ENCODE measurements around the gene PREP. TPM values are rescaled to one million over a fixed set of nuclear protein-coding genes. Genes with fewer than 3 reads are reported as not detected.

Gene PREP
- total RNA-seq, 1 experiment from 2014 or later: 34.1 TPM

GRCh38 chr6:105310947-105311346, 91.9 kb downstream of the PREP start:
- intact Hi-C loops (cut with micrococcal nuclease; ENCODE audit: unreplicated experiment): no loop called here
- no peaks in the 10 kb centered on the region for H3K36me3 ChIP-seq (ENCODE audit: insufficient read depth, low read length, poor library complexity, severe bottlenecking)
- no peak overlapping the region for H3K27ac ChIP-seq (ENCODE audit: low read depth, low read length, poor library complexity, severe bottlenecking)
- CTCF ChIA-PET: no interaction called here
- TF ChIP-seq CTCF (conservative IDR thresholded peaks at IDR 0.05; ENCODE audit: low read depth, low read length): no peak
- no peak for TF ChIP-seq EZH2 (IDR thresholded peaks at IDR 0.05; ENCODE audit: borderline replicate concordance, low read depth, low read length, poor library complexity, severe bottlenecking)
- no peak overlapping the region for H3K4me3 ChIP-seq (ENCODE audit: low read depth, low read length, poor library complexity, severe bottlenecking)
- POLR2A ChIA-PET (ENCODE audit: low non-redundant PET): no interaction called here
- BruUV-seq (replicated peaks): no TSS peak
- no peaks in the 10 kb centered on the region for H3K4me1 ChIP-seq (ENCODE audit: insufficient read depth, low read length, poor library complexity, severe bottlenecking)
- DNase-seq (ENCODE audit: low spot score): no peak
- H3K9me3 ChIP-seq (ENCODE audit: low read depth, low read length, poor library complexity, severe bottlenecking): no peaks in the 10 kb centered on the region
- no peaks in the 10 kb centered on the region for H3K27me3 ChIP-seq (replicated peaks; ENCODE audit: insufficient read depth, low read depth, low read length, poor library complexity)

DNA sequence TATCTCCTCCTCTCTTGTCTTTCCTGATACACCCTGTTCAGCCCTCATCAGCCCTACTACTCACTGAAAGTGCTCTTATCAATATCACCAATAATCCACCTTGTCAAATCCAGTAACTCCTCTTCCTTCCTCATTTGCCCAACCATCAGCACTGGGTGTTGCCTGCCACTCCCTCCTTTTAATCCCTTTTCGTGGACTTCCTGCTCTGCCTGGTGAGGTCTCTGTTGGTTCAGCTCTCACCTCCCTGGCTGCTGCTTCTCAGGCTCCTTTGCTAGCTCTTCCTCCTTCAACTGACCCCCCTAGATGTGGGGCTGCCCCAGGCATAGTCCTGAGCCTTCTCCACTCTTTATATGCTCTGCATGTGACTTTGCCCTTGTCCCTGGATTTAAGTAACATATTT, 92.5 kb downstream of the PREP start:
- intact Hi-C loops (cut with micrococcal nuclease; ENCODE audit: unreplicated experiment): no loop called here
- Histone ChIP-seq H3K4me3 (ENCODE audit: low read depth, low read length, poor library complexity, severe bottlenecking) (no peak overlapping the region), H3K27me3 (replicated peaks; ENCODE audit: insufficient read depth, low read depth, low read length, poor library complexity) (no peaks in the 10 kb centered on the region), H3K9me3 (ENCODE audit: low read depth, low read length, poor library complexity, severe bottlenecking) (no peaks in the 10 kb centered on the region), H3K27ac (ENCODE audit: low read depth, low read length, poor library complexity, severe bottlenecking) (no peak overlapping the region), H3K36me3 (ENCODE audit: insufficient read depth, low read length, poor library complexity, severe bottlenecking) (no peaks in the 10 kb centered on the region), H3K4me1 (ENCODE audit: insufficient read depth, low read length, poor library complexity, severe bottlenecking) (peaks cover under 1% of the 10 kb centered on the region)
- BruUV-seq (replicated peaks): no TSS peak
- POLR2A ChIA-PET (ENCODE audit: low non-redundant PET): no interaction called here
- CTCF ChIA-PET: no interaction called here
- DNase-seq (ENCODE audit: low spot score): no peak
- TF ChIP-seq EZH2 (IDR thresholded peaks at IDR 0.05; ENCODE audit: borderline replicate concordance, low read depth, low read length, poor library complexity, severe bottlenecking): no peak
- no peak for TF ChIP-seq CTCF (conservative IDR thresholded peaks at IDR 0.05; ENCODE audit: low read depth, low read length)

DNA sequence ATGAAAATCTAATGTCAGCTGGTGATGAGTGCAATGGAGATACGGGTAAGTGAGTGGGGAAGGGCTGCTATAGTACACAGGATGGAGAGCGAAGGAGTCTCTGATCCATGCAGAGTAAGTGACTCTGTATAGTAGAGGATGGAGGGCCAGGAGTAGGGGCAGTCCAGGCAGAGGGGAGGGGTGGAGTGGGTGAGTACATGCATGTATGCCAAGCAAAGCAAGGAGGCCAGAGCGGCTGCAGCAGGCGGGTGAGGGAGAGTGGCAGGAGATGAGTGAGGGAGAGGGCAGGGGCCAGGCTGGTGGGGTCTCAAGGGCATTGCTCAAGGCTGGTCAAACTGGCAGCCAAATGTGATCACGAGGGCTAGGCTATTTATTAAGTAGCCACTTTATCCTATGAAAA, 94.0 kb downstream of the PREP start:
- POLR2A ChIA-PET (ENCODE audit: low non-redundant PET): no interaction called here
- no TSS peak for BruUV-seq (replicated peaks)
- CTCF ChIA-PET: no interaction called here
- H3K9me3 ChIP-seq (ENCODE audit: low read depth, low read length, poor library complexity, severe bottlenecking): no peaks in the 10 kb centered on the region
- TF ChIP-seq EZH2 (IDR thresholded peaks at IDR 0.05; ENCODE audit: borderline replicate concordance, low read depth, low read length, poor library complexity, severe bottlenecking) (no peak), CTCF (conservative IDR thresholded peaks at IDR 0.05; ENCODE audit: low read depth, low read length) (no peak)
- no peaks in the 10 kb centered on the region for H3K36me3 ChIP-seq (ENCODE audit: insufficient read depth, low read length, poor library complexity, severe bottlenecking)
- intact Hi-C loops (cut with micrococcal nuclease; ENCODE audit: unreplicated experiment): no loop called here
- no peaks in the 10 kb centered on the region for H3K27me3 ChIP-seq (replicated peaks; ENCODE audit: insufficient read depth, low read depth, low read length, poor library complexity)
- no peak for DNase-seq (ENCODE audit: low spot score)
- no peak overlapping the region for H3K4me3 ChIP-seq (ENCODE audit: low read depth, low read length, poor library complexity, severe bottlenecking)
- no peak overlapping the region for H3K27ac ChIP-seq (ENCODE audit: low read depth, low read length, poor library complexity, severe bottlenecking)
- peaks cover 11% of the 10 kb centered on the region for H3K4me1 ChIP-seq (ENCODE audit: insufficient read depth, low read length, poor library complexity, severe bottlenecking)
